NCI-H345 (cell line): Measurements from ENCODE around the gene SLC35A2.

ENCODE experiments used
- DNase-seq: peaks from one replicate; lab custom pipeline; 2025; lab: John Stamatoyannopoulos, UW

Gene SLC35A2

GRCh38 chrX:48911412-48912182 lies at the start of gene SLC35A2:
Gene SLC35A2 (minus strand): TSS chrX:48911646. CDS start chrX:48911636, 10 bp downstream.
- peak; percentile 85 for DNase-seq

- DNase-seq, result no peak
Measured at GRCh38 chrX:48960291-48960690, 48.8 kb upstream of the SLC35A2 start.

GRCh38 chrX:48958635-48959094 lies 47.2 kb upstream of the SLC35A2 start:
- DNase-seq, result no peak

- peak; percentile 97 for DNase-seq
Measured at GRCh38 chrX:48957827-48958634, 46.6 kb upstream of the SLC35A2 start.

GRCh38 chrX:48957477-48957826 lies 46.0 kb upstream of the SLC35A2 start, which contains the start of gene OTUD5:
Gene OTUD5 (minus strand): TSS chrX:48957607. CDS start chrX:48957570, 37 bp downstream.
- DNase-seq, result peak; percentile 83

GRCh38 chrX:48956728-48957414 lies 45.4 kb upstream of the SLC35A2 start:
- DNase-seq, result no peak

GRCh38 chrX:48948589-48948988 lies 37.1 kb upstream of the SLC35A2 start:
- no peak for DNase-seq

GRCh38 chrX:48945517-48946348 lies 34.3 kb upstream of the SLC35A2 start:
- DNase-seq, result peak; percentile 16

- DNase-seq, result no peak
Measured at GRCh38 chrX:48942895-48943294, 31.4 kb upstream of the SLC35A2 start.

GRCh38 chrX:48940404-48940955 lies 29.0 kb upstream of the SLC35A2 start:
- no peak for DNase-seq

GRCh38 chrX:48939524-48940228 lies 28.2 kb upstream of the SLC35A2 start:
- DNase-seq, result no peak

GRCh38 chrX:48938721-48939425 lies 27.4 kb upstream of the SLC35A2 start:
- DNase-seq, result no peak

- DNase-seq, result no peak
Measured at GRCh38 chrX:48937054-48937907, 25.8 kb upstream of the SLC35A2 start.

GRCh38 chrX:48936429-48937053 lies 25.1 kb upstream of the SLC35A2 start:
- DNase-seq, result no peak

GRCh38 chrX:48935301-48935670 lies 23.8 kb upstream of the SLC35A2 start:
- DNase-seq, result no peak

- DNase-seq, result no peak
Measured at GRCh38 chrX:48934581-48935300, 23.3 kb upstream of the SLC35A2 start.

GRCh38 chrX:48933757-48934156 lies 22.3 kb upstream of the SLC35A2 start:
- DNase-seq, result no peak
